ENCODE data around the gene IGF2BP1. TPM values are rescaled to one million over a fixed set of nuclear protein-coding genes. Genes with fewer than 3 reads are reported as not detected.

The IGF2BP1 gene
- polyA plus RNA-seq, 1 of the 3 experiments (the other 2 are of a cell fraction) = 0.05 TPM

DNA sequence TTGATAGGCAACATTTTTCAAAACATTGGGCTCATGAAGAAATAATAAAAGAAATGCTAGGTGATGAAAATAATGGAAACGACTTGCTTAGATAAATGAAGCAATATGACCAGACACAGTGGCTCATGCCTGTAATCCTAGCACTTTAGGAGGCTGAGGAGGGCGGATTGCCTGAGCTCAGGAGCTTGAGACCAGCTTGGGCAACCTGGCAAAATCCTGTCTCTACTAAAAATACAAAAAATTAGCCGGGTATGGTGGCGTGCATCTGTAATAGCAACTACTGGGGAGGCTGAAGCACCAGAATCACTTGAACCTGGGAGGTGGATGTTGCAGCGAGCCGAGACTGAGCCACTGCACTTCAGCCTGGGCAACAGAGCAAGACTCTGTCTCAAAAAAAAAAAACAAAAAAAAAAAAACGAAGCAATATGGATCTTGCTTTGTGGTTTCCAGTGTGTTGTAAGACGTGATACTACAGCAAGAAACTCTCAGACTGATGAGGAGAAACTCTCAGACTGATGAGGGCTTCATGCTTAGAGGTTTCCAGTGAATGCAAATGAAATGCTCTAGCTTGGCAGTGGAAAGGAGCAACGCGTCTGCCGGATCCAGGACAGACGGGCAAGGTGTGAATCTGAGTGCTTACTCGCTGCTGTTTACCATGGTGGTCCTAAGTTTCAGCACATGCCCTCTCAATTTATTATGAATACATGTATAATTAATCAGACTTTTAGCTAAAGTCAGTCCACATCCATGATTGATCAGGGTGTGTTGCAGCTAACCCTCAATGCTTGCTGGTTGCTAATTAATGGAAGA lies 11.5 kb upstream of the IGF2BP1 start:
- H3K9ac ChIP-seq = no peak overlapping the region
- no peak for DNase-seq
- no peaks in the 10 kb centered on the region for H3K4me1 ChIP-seq (ENCODE audit: control insufficient read depth in 1 of 2, insufficient read depth in 2 of 2, low read depth in 1 of 2, low read length in 1 of 2)
- H3K4me3 ChIP-seq (ENCODE audit: low read depth in 2 of 2, low read length in 1 of 2) = no peak overlapping the region
- peaks cover 7% of the 10 kb centered on the region; the same call in 1 of the 2 replicates for H3K9me3 ChIP-seq
- WGBS (ENCODE audit: low lambda C conversion rate) = 15% methylated on average over 13 of the region's 13 CpGs
- no peak overlapping the region for H2AFZ ChIP-seq (ENCODE audit: low read depth)
- H3F3A ChIP-seq (replicated peaks; ENCODE audit: insufficient read depth) = peaks cover 7% of the 10 kb centered on the region
- peaks cover 97% of the 10 kb centered on the region for H3K27me3 ChIP-seq (ENCODE audit: insufficient read depth)
- ChIA-PET POLR2A (no interaction called here), CTCF (interaction anchor here (0.6 to 2.3 kb wide), 6 partner anchors 10 to 809 kb away, joined by 3 to 8 read pairs (median 3); no protein-coding TSS in a partner anchor)
- no peak overlapping the region for H3K4me2 ChIP-seq
- H3K9me2 ChIP-seq = no peaks in the 10 kb centered on the region
- H4K20me1 ChIP-seq (ENCODE audit: insufficient read depth) = no peaks in the 10 kb centered on the region
- H3K27ac ChIP-seq (ENCODE audit: low read depth in 2 of 2, low read length in 1 of 2) = no peak overlapping the region
- no peaks in the 10 kb centered on the region for H3K79me2 ChIP-seq (ENCODE audit: insufficient read depth)
- TF ChIP-seq RXRA (IDR thresholded peaks at IDR 0.05; ENCODE audit: borderline replicate concordance, low read depth) (no peak), NRF1 (IDR thresholded peaks at IDR 0.05; ENCODE audit: low read depth, low read length) (no peak)
- no peaks in the 10 kb centered on the region for H3K36me3 ChIP-seq (replicated peaks in 1 of 2; ENCODE audit: control insufficient read depth in 1 of 2, insufficient read depth in 2 of 2, low read length in 1 of 2)

DNA sequence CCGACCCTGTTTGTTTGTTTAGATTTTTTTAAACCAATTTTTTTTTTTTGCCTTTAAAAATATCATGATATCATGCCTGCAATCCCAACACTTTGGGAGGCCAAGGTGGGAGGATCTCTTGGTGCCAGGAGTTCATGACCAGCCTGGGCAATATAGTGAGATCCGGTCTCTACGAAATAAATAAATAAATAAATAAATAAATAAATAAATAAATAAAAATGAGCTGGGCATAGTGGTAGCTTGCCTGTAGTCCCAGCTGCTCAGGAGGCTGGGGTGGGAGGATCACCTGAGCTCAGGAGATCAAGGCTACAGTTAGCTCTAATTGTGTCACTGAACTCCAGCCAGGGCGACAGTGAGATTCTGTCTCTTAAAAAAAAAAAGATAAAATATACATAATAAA lies 8.1 kb upstream of the IGF2BP1 start:
- 51% methylated on average over 4 of the region's 4 CpGs for WGBS (ENCODE audit: low lambda C conversion rate)
- no peak overlapping the region for H3K27ac ChIP-seq (ENCODE audit: low read depth in 2 of 2, low read length in 1 of 2)
- H3K9me2 ChIP-seq = no peaks in the 10 kb centered on the region
- H3K9me3 ChIP-seq = no peaks in the 10 kb centered on the region
- no peak overlapping the region for H3K4me2 ChIP-seq
- TF ChIP-seq SIN3A (IDR thresholded peaks at IDR 0.05; ENCODE audit: borderline replicate concordance, low read depth, low read length) (no peak), RXRA (IDR thresholded peaks at IDR 0.05; ENCODE audit: borderline replicate concordance, low read depth) (no peak), RCOR1 (IDR thresholded peaks at IDR 0.05; ENCODE audit: low read length) (no peak), NFIC (IDR thresholded peaks at IDR 0.05; ENCODE audit: borderline replicate concordance) (no peak), MEF2A (IDR thresholded peaks at IDR 0.05; ENCODE audit: borderline replicate concordance, low read depth) (no peak), EZH2phosphoT487 (IDR thresholded peaks at IDR 0.05; ENCODE audit: borderline replicate concordance, low read depth) (no peak), JUND (IDR thresholded peaks at IDR 0.05) (no peak), FOSL2 (IDR thresholded peaks at IDR 0.05; ENCODE audit: borderline replicate concordance, low read depth) (no peak), TCF12 (IDR thresholded peaks at IDR 0.05) (no peak), NRF1 (IDR thresholded peaks at IDR 0.05; ENCODE audit: low read depth, low read length) (no peak), POLR2AphosphoS5 (IDR thresholded peaks at IDR 0.05; ENCODE audit: low read depth, low read length) (no peak)
- TF ChIP-seq, protein P1, sequence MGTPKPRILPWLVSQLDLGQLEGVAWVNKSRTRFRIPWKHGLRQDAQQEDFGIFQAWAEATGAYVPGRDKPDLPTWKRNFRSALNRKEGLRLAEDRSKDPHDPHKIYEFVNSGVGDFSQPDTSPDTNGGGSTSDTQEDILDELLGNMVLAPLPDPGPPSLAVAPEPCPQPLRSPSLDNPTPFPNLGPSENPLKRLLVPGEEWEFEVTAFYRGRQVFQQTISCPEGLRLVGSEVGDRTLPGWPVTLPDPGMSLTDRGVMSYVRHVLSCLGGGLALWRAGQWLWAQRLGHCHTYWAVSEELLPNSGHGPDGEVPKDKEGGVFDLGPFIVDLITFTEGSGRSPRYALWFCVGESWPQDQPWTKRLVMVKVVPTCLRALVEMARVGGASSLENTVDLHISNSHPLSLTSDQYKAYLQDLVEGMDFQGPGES (IDR thresholded peaks at IDR 0.05; ENCODE audit: low read depth, low read length) = no peak
- TF ChIP-seq, protein P2, sequence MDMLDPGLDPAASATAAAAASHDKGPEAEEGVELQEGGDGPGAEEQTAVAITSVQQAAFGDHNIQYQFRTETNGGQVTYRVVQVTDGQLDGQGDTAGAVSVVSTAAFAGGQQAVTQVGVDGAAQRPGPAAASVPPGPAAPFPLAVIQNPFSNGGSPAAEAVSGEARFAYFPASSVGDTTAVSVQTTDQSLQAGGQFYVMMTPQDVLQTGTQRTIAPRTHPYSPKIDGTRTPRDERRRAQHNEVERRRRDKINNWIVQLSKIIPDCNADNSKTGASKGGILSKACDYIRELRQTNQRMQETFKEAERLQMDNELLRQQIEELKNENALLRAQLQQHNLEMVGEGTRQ (IDR thresholded peaks at IDR 0.05; ENCODE audit: borderline replicate concordance, low read depth, low read length) = no peak
- TF ChIP-seq, protein P3, sequence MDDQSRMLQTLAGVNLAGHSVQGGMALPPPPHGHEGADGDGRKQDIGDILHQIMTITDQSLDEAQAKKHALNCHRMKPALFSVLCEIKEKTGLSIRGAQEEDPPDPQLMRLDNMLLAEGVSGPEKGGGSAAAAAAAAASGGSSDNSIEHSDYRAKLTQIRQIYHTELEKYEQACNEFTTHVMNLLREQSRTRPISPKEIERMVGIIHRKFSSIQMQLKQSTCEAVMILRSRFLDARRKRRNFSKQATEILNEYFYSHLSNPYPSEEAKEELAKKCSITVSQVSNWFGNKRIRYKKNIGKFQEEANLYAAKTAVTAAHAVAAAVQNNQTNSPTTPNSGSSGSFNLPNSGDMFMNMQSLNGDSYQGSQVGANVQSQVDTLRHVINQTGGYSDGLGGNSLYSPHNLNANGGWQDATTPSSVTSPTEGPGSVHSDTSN (IDR thresholded peaks at IDR 0.05) = no peak
- TF ChIP-seq, protein P4, sequence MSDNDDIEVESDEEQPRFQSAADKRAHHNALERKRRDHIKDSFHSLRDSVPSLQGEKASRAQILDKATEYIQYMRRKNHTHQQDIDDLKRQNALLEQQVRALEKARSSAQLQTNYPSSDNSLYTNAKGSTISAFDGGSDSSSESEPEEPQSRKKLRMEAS (IDR thresholded peaks at IDR 0.05; ENCODE audit: low read depth) = no peak
- TF ChIP-seq, protein P5, sequence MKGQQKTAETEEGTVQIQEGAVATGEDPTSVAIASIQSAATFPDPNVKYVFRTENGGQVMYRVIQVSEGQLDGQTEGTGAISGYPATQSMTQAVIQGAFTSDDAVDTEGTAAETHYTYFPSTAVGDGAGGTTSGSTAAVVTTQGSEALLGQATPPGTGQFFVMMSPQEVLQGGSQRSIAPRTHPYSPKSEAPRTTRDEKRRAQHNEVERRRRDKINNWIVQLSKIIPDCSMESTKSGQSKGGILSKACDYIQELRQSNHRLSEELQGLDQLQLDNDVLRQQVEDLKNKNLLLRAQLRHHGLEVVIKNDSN (IDR thresholded peaks at IDR 0.05; ENCODE audit: borderline replicate concordance, low read depth) = no peak
- TF ChIP-seq, protein P6, sequence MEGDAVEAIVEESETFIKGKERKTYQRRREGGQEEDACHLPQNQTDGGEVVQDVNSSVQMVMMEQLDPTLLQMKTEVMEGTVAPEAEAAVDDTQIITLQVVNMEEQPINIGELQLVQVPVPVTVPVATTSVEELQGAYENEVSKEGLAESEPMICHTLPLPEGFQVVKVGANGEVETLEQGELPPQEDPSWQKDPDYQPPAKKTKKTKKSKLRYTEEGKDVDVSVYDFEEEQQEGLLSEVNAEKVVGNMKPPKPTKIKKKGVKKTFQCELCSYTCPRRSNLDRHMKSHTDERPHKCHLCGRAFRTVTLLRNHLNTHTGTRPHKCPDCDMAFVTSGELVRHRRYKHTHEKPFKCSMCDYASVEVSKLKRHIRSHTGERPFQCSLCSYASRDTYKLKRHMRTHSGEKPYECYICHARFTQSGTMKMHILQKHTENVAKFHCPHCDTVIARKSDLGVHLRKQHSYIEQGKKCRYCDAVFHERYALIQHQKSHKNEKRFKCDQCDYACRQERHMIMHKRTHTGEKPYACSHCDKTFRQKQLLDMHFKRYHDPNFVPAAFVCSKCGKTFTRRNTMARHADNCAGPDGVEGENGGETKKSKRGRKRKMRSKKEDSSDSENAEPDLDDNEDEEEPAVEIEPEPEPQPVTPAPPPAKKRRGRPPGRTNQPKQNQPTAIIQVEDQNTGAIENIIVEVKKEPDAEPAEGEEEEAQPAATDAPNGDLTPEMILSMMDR (IDR thresholded peaks at IDR 0.05) = no peak
- no peak for DNase-seq
- no peaks in the 10 kb centered on the region for H3K79me2 ChIP-seq (ENCODE audit: insufficient read depth)
- no peak overlapping the region for H3K9ac ChIP-seq
- H2AFZ ChIP-seq (ENCODE audit: low read depth) = no peak overlapping the region
- no peak overlapping the region for H3K4me3 ChIP-seq (ENCODE audit: low read depth in 2 of 2, low read length in 1 of 2)
- H3K4me1 ChIP-seq (ENCODE audit: control insufficient read depth in 1 of 2, insufficient read depth in 2 of 2, low read depth in 1 of 2, low read length in 1 of 2) = no peaks in the 10 kb centered on the region
- H3K36me3 ChIP-seq (replicated peaks in 1 of 2; ENCODE audit: control insufficient read depth in 1 of 2, insufficient read depth in 2 of 2, low read length in 1 of 2) = no peaks in the 10 kb centered on the region
- H3K27me3 ChIP-seq (ENCODE audit: insufficient read depth) = peaks cover 87% of the 10 kb centered on the region
- ChIA-PET POLR2A (no interaction called here), CTCF (interaction anchor here (1.5 to 3.2 kb wide), 3 partner anchors 11 to 653 kb away, joined by 3 to 13 read pairs (median 4); no protein-coding TSS in a partner anchor)
- H4K20me1 ChIP-seq (ENCODE audit: insufficient read depth) = no peaks in the 10 kb centered on the region
- peaks cover 25% of the 10 kb centered on the region for H3F3A ChIP-seq (replicated peaks; ENCODE audit: insufficient read depth)

Data from SK-N-SH (cell line).